Activated naive CD8-positive, alpha-beta T cell treated with anti-CD3 and anti-CD28 coated beads, Interleukin-2, amount 50 U/mL, for 16 hours (primary cell): ENCODE measurements around the gene ST8SIA4.
"Not testable (repeated sequence)": the region's sequence is repeated elsewhere in the genome, so short reads cannot be mapped to it uniquely, and the experiment has no call there.

Experiments used
- DNase-seq: peaks from one replicate; pipeline ENCODE4 v3.0.0-alpha.2; 2020; ENCODE audit warnings: low read depth, low spot score

Gene ST8SIA4

DNA sequence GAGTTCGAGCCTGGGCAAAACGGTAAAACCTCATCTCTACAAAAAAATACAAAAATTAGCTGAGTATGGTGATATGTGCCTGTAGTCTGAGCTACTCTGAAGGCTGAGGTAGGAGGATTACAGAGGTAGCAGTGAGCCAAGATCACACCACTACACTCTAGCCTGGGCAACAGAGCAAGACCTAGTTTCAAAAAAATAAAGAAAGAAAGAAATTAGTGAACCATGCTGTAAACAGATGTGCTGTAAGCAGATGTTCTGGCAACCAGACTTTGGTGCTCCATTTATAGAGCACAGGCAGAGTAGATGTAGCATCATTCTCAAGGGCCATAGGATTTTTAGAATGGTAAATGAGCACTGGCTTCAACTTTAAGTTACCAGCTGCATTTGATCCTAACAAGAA, 115.4 kb downstream of the ST8SIA4 start:
- no peak for DNase-seq

DNA sequence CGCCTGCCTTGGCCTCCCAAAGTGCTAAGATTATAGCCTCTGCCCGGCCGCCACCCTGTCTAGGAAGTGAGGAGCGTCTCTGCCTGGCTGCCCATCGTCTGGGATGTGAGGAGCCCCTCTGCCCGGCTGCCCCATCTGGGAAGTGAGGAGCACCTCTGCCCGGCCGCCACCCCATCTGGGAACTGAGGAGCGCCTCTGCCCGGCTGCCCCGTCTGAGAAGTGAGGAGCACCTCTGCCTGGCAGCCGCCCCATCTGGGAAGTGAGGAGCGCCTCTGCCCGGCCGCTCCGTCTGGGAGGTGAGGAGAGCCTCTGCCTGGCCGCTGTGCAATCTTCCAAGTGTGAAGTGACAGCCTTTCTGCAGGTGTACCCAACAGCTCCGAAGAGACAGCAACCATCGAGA, 117.5 kb downstream of the ST8SIA4 start:
- DNase-seq = not testable (repeated sequence)

DNA sequence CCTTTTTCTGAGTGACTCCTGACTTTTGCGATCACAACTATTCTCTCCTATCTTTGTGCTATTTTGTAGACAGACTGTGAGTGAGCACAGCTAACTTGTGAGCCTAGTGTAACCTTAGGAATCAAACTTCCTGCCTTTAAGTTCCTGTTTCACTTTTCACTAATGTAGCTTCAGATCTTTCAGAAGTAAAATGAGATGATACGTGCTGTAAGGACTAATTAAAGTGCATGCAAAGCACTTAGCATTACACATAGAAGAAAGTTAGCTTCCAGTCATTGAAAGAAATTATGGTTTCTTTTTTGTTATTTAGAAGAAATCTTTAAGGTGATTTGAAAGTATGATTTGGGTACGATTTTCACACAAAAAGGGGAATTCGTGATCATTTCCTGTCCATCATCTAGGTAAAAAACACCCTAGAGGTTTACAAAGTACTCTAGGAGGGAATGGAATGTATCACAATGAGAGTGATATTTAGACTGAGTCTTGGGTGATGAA, 122.7 kb downstream of the ST8SIA4 start:
- no peak for DNase-seq

DNA sequence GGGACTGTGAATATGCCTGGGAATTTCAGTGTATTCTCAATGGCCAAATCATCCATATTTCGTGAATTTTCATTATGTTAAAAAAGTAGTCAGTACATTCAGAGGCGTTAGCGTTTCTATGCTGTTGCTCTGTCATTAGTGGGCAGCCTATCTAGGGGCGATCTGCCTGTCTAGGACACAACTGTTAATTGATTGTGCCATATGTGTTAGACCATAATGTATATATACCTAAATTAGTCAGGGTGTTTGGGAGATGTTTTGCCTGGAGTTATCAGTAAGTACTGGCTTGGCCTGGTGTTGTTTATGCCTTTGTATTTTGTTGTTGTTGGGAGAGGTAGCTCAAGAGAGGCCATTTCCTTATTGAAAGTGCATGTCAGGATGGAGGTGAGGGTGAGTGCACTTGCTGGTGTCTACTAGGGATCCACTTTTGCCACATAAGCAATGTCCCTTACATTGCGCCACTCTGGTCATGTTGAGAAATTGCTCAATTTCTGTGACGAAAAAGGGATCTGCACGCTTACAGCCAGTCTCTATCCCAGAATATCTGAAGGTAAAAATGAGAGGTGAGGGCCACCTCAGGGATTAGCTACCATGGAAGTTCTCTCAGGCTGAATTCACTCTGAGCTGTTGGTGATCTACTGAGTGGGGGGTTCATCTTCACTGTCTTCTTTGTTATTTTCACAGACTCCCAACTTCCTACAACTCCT, 123.3 kb downstream of the ST8SIA4 start:
- no peak for DNase-seq

DNA sequence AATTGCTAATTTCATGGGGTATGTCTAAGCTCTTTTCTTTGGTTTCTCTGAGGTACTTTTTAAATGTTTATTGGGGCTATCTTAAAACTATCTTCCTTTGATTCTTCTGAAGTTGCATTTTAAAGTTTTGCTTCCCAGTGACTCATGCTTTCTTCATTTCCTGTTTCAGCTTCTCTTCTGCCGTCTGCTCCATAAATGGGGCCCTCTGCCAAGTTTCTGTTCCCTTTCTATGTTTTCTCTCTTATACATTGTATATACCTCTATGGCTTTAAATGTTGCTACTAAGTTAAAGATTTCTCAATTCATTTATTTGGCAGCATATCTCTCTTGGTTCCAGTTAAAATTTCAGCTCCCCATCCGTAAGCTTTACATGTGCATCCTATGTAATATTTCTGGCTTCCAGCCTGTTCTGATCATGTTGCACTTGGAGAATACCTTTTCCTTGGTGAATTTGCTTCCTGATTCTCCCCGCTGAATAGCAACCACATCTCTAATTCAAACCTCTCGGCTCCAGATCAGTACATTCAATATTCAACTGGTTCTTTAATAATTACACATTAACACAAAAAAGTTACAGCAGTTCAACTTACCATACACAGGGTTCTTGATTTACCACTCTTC, 125.3 kb downstream of the ST8SIA4 start:
- no peak for DNase-seq

DNA sequence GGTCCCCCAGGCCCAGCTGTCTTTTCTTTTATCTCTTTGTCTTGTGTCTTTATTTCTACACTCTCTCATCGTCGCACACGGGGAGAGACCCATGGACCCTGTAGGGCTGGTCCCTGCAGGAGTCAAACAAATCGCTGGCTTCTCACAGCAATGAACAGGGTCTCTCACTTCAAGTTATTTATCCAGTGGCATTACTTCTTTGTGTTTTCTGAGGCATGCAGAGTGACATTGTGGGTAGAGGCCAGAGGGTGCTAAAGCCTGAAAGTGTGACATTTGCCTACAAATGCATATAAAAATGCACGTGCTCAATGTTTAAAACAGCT, 127.6 kb downstream of the ST8SIA4 start:
- DNase-seq = no peak

DNA sequence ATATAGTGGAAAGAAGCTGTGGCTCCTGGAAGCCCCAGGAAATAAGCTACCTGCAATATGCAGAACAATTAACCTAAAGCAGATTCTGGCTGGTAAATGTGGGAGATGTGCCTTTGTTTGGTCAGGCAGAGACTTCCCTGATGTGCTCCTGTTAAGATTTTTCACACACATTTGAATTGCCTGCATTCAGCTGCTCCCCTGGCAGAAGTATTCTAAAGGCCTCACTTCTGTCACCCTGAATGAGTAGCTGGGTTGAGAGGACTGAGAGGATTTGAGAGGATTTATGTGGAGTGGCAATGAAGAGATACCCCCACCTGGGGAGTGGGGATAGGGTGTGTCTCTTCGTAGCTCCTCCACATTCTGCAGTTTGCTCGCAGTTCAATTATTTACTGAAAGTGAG, 130.5 kb downstream of the ST8SIA4 start:
- no peak for DNase-seq

DNA sequence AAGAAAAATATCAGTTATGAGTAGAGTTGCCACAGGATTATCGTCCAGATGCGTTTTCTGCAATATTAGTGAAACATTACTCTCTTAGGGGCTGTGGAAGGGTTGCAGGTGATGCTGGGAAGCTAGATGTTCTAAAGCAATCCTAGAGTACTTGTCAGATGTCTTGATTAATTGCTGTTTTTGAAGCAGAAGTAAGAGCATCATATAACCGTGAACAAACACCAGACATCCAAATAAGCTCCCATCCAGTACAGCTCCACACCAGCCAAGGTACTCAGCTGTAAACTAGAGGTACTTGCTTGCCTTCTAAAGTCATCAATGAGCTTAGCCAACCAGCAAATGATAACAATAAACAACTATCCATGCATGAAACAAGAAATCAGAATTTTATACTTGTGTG, 131.1 kb downstream of the ST8SIA4 start:
- DNase-seq = no peak

DNA sequence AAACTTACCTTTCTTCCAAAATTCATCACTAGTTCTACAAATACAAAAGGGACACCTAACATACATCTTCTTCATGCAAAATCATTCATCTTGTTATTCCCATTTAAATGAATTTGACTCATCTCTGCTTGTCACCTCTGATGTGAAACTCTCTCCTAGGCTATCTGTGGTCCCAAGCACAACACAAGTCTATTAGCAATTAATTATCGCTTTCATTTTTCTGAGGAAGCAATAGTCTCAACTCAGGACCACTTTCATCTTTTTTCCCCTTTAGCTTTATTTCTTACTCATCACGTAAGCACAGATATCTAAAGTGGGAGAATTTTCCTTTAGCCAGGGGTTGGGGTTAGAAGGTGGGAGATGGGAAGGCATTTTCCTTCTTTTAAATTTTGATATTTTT, 131.9 kb downstream of the ST8SIA4 start:
- no peak for DNase-seq

DNA sequence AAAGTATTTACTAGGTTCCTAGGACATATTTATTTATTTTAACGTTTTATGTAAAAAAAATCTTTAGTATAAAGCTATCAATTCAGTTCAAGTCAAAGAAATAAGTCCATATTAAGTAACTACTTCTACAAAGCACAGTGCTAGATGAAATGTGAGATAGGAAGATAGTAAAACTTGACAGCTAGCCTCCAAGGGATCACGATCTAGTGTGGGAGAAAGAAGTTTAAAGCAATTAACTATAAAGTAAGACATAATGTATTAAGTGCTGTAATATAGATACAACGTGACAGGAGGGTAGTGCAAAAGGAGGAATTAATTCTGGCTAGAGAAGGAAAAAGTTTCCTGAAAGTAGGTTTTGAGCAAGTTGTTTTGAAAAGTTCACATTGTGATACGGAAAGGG, 134.9 kb downstream of the ST8SIA4 start:
- no peak for DNase-seq

DNA sequence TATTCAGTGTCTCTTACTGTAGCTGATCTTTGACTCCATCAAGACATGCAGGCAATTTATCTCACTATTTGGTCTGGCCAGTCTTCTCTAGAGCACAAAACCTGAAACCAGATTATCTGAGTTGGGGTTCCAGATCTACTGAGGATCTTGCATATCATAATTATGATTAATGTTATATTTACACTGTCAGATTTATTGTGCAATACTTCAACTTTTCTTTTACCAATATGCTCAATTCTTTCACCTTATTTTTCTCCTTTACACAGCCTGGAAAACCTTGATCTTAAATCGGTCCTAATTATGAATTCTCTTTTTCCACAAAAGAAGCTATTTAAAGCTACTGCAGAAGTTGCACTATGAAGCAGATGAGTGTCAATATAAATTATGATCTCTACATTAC, 140.1 kb downstream of the ST8SIA4 start:
- no peak for DNase-seq

DNA sequence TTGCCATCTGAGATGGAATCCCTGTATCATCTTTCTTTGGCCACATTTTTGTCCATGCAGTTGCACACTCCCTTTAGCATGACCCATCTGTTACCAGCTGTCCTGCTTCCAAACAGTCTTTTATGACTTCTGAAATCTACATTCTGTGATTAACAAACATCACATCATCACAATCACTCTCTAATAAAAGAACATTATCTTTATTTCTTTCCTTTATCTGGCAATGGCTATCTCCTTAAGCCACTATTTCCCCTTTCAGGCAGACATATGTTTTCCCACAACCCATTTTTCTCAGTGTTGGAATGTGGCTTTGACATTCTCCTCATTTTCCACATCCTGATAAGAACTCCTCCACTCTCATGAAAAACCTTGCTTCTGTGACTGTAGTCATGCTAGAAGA, 141.0 kb downstream of the ST8SIA4 start:
- DNase-seq = no peak

DNA sequence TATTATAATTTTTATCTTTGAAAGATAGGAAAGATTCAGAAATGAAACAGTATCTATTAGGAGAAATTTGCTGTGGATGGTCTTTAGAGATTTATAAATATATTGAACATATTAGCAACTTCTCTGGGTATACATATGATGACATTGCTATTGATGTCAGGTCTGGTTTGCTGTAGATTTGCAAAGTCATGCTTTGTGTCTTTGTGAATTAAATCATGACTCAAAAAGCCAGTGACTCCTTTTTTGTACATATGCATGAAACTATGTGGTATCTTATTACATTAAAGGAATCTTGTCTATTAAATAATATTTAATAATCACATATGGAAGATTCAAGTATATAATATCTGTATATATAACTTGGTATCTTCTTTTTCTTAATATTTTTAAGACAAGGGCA, 141.9 kb downstream of the ST8SIA4 start:
- DNase-seq = no peak

DNA sequence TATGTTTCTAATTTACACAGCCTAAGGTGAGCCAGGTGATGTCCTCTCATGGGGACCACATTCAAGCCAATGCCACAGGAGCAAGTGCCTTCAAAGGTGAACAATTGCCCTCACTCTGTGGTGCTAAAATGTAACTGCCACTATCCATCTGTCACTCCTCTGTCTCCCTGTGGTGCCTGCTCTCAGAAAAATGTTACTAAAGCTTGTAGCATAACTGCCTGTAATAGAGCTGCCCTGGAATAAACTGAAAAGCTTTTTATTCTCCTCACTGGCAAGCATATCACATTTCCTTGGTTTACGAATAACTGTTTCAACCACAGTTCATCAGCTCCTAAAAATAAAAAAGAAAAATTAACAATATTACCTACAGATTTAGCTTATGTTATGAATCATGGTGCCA, 142.4 kb downstream of the ST8SIA4 start:
- no peak for DNase-seq

DNA sequence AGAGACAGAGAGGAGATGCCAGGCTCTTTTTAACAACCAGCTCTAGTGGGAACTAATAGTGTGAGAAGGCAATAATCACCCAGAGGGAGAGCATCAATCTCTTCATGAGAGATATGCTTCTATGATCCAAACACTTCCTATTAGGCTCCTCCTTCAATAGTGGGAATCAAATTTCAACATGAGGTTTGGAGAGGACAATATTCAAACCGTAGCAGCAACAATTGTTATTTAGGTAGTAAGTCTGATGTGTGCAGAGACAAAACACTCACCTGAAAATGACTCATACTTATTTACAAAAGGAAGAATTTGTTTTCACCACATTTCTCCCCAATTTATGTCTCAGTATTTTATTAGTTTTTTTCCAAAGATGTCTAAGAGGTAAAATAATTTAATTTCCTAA, 144.3 kb downstream of the ST8SIA4 start:
- DNase-seq = no peak

DNA sequence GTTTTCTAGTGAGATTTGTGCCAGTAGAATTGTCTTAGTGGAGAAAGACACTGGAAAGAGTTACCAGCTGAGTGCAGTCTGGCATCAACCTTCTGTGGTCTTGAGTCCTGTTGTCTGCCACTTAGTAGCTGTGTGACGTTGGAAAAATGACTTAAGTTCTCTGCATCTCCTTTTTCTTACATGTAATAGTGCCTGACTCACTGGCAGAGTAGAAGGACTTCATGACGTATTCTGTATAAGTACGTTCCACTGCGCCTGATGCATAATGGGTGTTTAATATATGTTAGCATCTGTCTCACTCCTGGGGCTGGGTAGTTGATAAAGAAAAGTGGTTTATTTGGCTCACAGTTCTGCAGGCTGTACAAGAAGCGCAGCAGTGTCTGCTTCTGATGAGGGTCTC, 144.8 kb downstream of the ST8SIA4 start:
- DNase-seq = no peak

DNA sequence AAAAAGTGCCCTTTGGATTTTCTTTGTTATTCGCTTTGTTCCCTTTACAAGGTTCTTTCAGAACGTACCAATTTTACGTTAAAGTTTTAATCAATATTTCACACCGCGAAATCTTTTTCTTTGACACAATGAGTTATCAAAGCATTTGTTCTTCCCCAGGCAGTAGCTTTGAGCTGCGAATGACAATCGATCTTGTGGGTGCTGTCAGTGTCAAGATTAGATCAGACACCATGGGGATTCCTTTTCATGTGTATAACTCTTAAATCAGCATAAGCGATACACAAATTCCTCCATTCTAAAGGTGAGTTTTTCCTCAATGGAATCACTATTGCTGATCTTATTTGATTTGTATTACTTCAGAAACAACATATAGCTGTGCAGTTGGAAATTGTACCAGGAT, 145.5 kb downstream of the ST8SIA4 start:
- DNase-seq = no peak
